ENCODE results near the gene ITGB5.

DNA sequence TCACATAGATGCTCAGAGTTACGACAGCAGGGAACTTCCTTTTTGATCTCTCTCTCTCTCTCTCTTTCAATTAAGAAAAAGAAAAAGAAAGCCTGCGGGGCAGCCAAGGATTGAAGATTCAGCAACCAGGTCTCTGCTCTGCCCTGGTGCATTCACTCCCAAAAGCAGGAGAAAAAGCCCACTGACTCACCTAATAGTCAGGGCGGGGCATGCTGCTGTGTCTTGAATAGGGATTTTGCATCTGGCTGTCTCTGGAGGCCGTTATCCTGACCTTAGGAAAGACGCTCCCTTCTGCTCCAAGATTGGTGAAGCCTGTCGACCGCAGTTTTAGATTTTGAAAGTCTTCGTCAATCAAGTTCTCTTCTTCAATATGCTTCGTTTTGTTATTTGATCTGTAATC is 20.8 kb upstream of the ITGB5 start:
- TF ChIP-seq, protein P1, sequence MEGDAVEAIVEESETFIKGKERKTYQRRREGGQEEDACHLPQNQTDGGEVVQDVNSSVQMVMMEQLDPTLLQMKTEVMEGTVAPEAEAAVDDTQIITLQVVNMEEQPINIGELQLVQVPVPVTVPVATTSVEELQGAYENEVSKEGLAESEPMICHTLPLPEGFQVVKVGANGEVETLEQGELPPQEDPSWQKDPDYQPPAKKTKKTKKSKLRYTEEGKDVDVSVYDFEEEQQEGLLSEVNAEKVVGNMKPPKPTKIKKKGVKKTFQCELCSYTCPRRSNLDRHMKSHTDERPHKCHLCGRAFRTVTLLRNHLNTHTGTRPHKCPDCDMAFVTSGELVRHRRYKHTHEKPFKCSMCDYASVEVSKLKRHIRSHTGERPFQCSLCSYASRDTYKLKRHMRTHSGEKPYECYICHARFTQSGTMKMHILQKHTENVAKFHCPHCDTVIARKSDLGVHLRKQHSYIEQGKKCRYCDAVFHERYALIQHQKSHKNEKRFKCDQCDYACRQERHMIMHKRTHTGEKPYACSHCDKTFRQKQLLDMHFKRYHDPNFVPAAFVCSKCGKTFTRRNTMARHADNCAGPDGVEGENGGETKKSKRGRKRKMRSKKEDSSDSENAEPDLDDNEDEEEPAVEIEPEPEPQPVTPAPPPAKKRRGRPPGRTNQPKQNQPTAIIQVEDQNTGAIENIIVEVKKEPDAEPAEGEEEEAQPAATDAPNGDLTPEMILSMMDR (conservative IDR thresholded peaks at IDR 0.05 in 1 of 2, IDR thresholded peaks at IDR 0.05 in 1 of 2; ENCODE audit: extremely low read depth in 1 of 2, insufficient read depth in 1 of 2, low read depth in 1 of 2, low read length in 2 of 2), result no peak
- TF ChIP-seq EZH2 (IDR thresholded peaks at IDR 0.05; ENCODE audit: borderline replicate concordance, low read length), result no peak
